ENCODE measurements around the gene NMNAT1.

DNA sequence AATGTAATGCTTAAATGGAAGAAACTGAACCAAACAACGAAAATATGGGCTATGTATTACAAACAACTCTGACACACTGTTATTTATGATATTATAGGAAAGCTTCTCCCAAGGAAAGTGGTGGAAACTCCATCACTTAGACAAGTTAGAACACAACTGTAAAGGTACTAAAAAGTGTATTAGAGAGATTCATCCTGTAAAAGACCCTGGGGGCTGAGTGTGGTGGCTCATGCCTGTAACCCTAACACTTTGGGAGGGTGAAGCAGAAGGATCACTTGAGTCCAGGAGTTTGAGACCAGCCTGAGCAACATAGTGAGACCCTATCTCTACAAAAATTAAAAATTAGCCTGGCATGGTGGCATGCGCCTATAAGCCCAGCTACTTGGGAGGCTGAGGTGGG is 82.1 kb downstream of the NMNAT1 start:
- no peak for TF ChIP-seq CTCF (IDR thresholded peaks at IDR 0.05)
- no peak for TF ChIP-seq EP300 (IDR thresholded peaks at IDR 0.05; ENCODE audit: low read depth)

Measured in transverse colon (tissue), 3 donors.